Lung (tissue), 12 donors: ENCODE data around the gene PDE12. TPM values are rescaled to one million over a fixed set of nuclear protein-coding genes. Genes with fewer than 3 reads are reported as not detected.
A peak's percentile ranks its signal among the peaks of the same experiment; 100 is the strongest.

Source experiments
- ATAC-seq: fragments of 200-7000 bp; cut with Tn5 transposase; one replicate; pipeline ENCODE4 v1.9.1; 2020; ENCODE audit warnings: moderate number of reproducible peaks; ENCODE audit not compliant: insufficient read depth, low FRiP score
- DNase-seq, 3 donors: peaks; one replicate each; pipeline ENCODE4 v3.0.0-alpha.2; 2013 to 2017
- H3K27ac ChIP-seq, 2 donors: one replicate each; pipeline ENCODE4 v1.5.1; 2013; ENCODE audit warnings: mild to moderate bottlenecking in 2 of 2, moderate library complexity in 2 of 2, control low read depth in 1 of 2, inconsistent platforms in 1 of 2, low read depth in 1 of 2, low read length in 1 of 2
- H3K27me3 ChIP-seq, 3 donors: one replicate each; pipeline ENCODE4 v1.5.1; 2013; ENCODE audit warnings: low read length in 2 of 3; ENCODE audit not compliant: control insufficient read depth in 3 of 3, insufficient read depth in 3 of 3
- H3K36me3 ChIP-seq, 4 donors: one replicate each; pipeline ENCODE4 v1.5.1; 2013; ENCODE audit warnings: low read length in 4 of 4, mild to moderate bottlenecking in 1 of 4, moderate library complexity in 1 of 4; ENCODE audit not compliant: control insufficient read depth in 4 of 4, insufficient read depth in 4 of 4
- H3K4me1 ChIP-seq, 5 donors: one replicate each; pipeline ENCODE4 v1.5.1; 2013; ENCODE audit warnings: low read length in 5 of 5, mild to moderate bottlenecking in 2 of 5, moderate library complexity in 1 of 5; ENCODE audit not compliant: control insufficient read depth in 5 of 5, insufficient read depth in 5 of 5
- H3K4me3 ChIP-seq: one replicate; pipeline ENCODE4 v1.5.1; 2013; ENCODE audit warnings: mild to moderate bottlenecking, control low read depth, moderate library complexity
- H3K9ac ChIP-seq, 2 donors: one replicate each; pipeline ENCODE4 v1.5.1; 2013; ENCODE audit warnings: low read length in 2 of 2, control low read depth in 1 of 2; ENCODE audit not compliant: insufficient read depth in 1 of 2
- H3K9me3 ChIP-seq, 4 donors: one replicate each; pipeline ENCODE4 v1.5.1; 2013; ENCODE audit warnings: low read length in 3 of 4, mild to moderate bottlenecking in 1 of 4, moderate library complexity in 1 of 4; ENCODE audit not compliant: control insufficient read depth in 4 of 4, insufficient read depth in 3 of 4
- WGBS, 2 donors: extraction: QIAGEN DNeasy Blood & Tissue Kit; methylation state at CpG; one replicate each; pipeline ENCODE4 v1.1.7; 2013; 5-methylcytosine and 5-hydroxymethylcytosine counted together
- polyA plus RNA-seq, 2 donors: library from polyadenylated mRNA; stranded (reverse); fragments of 200-250 nt; gene quantifications; one replicate each; pipeline ENCODE4 v1.2.1, GENCODE V29; 2013
- total RNA-seq, 2 donors: library from RNA; depleted of rRNA in 1 of 2; stranded (reverse); fragments of >200 nt in 1 of 2; gene quantifications; one replicate each; pipeline ENCODE4 v1.2.1, GENCODE V29; 2014 to 2021
- TF ChIP-seq, protein P1 (sequence below): IDR thresholded peaks from 2 replicates; pipeline ENCODE4 v1.5.1; 2012; ENCODE audit warnings: mild to moderate bottlenecking; ENCODE audit errors: control extremely low read depth, extremely low read depth
- donor health status: control.
- donor health status: control.
- donor health status: Bipolar disorder and iron deficiency.
- donor health status: healthy.
- donor health status: DM: yes; HTN: yes; CAD: no.

The PDE12 gene
- total and polyA plus RNA-seq, 4 donors = 3.9 to 24.5 (median 9.9) TPM

DNA sequence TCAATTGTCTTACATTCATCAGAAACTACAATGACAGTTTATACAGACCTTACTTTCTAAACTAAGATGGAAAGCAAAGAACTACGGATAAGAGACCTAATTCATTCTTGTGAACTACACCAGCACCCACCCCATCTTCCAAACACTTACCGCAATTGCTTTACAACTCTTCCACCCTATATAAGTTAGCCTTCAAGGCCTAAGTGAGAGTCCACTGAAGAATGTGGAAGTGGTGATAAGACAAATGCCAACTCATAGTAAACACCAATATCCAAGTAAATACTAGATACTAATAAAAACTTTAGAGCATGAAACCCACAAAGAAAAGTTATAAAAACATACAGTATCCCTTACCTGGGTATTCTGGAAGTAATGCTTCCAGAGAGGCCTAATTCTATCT lies 27.5 kb downstream of the PDE12 start:
- H3K36me3 ChIP-seq = peaks cover 7 to 19% (median 11%) of the 10 kb centered on the region in 4 donors
- H3K9ac ChIP-seq = peak overlapping the region in 1 of 2 donors; percentile 23
- H3K4me3 ChIP-seq = no peak overlapping the region
- H3K27ac ChIP-seq = no peak overlapping the region
- ATAC-seq (no peak), DNase-seq (no peak)
- 79 to 92% methylated on average over 2 of the region's 2 CpGs for whole genome bisulfite sequencing, 2 donors
- no peaks in the 10 kb centered on the region for H3K27me3 ChIP-seq
- peaks cover 0 to 6% (median 0%) of the 10 kb centered on the region in 5 donors for H3K4me1 ChIP-seq
- H3K9me3 ChIP-seq = no peaks in the 10 kb centered on the region
- TF ChIP-seq, protein P1, sequence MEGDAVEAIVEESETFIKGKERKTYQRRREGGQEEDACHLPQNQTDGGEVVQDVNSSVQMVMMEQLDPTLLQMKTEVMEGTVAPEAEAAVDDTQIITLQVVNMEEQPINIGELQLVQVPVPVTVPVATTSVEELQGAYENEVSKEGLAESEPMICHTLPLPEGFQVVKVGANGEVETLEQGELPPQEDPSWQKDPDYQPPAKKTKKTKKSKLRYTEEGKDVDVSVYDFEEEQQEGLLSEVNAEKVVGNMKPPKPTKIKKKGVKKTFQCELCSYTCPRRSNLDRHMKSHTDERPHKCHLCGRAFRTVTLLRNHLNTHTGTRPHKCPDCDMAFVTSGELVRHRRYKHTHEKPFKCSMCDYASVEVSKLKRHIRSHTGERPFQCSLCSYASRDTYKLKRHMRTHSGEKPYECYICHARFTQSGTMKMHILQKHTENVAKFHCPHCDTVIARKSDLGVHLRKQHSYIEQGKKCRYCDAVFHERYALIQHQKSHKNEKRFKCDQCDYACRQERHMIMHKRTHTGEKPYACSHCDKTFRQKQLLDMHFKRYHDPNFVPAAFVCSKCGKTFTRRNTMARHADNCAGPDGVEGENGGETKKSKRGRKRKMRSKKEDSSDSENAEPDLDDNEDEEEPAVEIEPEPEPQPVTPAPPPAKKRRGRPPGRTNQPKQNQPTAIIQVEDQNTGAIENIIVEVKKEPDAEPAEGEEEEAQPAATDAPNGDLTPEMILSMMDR = no peak

DNA sequence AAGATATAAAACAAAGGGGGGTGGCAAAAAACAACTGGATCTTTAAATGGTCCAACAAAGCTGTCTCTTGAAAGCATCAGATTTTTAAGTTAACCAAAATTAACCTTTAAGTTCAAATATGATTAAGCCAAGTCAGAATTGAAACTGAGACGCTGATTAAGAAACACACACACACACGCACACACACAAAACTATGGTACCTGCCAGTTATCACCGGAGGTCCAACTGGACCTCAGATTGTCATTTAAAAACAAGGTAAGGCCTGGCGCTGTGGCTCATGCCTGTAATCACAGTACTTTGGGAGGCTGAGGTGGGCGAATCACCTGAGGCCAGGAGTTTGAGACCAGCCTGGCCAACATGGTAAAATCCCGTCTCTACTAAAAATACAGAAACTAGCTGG lies 30.7 kb downstream of the PDE12 start:
- H3K27ac ChIP-seq = no peak overlapping the region
- H3K36me3 ChIP-seq = peaks cover 2 to 9% (median 8%) of the 10 kb centered on the region in 4 donors
- DNase-seq = no peak
- TF ChIP-seq, protein P1 = no peak
- no peaks in the 10 kb centered on the region for H3K9me3 ChIP-seq
- H3K4me3 ChIP-seq = no peak overlapping the region
- no peak for ATAC-seq
- no peaks in the 10 kb centered on the region for H3K27me3 ChIP-seq
- peaks cover 0 to 6% (median 0%) of the 10 kb centered on the region in 5 donors for H3K4me1 ChIP-seq
- H3K9ac ChIP-seq = no peak overlapping the region
- 81 to 85% methylated on average over 6 of the region's 6 CpGs for WGBS, 2 donors

DNA sequence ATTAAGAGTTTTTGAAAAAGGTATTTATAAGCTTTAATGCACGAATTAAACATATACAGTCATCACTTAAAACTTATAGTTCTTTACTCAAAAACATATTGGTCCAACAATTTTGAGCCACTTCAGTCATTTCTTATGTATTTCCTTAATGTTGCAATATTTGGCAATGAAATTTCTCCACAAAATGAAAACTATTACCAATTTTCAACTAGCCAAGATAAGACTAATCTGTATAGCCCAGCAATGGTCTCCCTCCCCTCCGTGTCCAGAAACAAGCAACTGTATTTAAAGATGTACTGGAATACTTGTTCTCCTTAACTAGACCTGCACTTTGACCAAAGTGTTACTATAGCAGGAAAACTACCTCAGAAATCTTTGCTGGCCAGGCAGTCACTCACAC lies 31.8 kb downstream of the PDE12 start:
- no peak overlapping the region for H3K9ac ChIP-seq
- peaks cover 2 to 10% (median 4%) of the 10 kb centered on the region in 4 donors for H3K36me3 ChIP-seq
- H3K4me3 ChIP-seq = no peak overlapping the region
- no peak for ATAC-seq
- DNase-seq = no peak
- no peak overlapping the region for H3K27ac ChIP-seq
- 68 to 76% methylated on average over 2 of the region's 2 CpGs for WGBS, 2 donors
- peaks cover 0 to 6% (median 2%) of the 10 kb centered on the region in 5 donors for H3K4me1 ChIP-seq
- TF ChIP-seq, protein P1 = no peak
- H3K9me3 ChIP-seq = no peaks in the 10 kb centered on the region
- no peaks in the 10 kb centered on the region for H3K27me3 ChIP-seq

DNA sequence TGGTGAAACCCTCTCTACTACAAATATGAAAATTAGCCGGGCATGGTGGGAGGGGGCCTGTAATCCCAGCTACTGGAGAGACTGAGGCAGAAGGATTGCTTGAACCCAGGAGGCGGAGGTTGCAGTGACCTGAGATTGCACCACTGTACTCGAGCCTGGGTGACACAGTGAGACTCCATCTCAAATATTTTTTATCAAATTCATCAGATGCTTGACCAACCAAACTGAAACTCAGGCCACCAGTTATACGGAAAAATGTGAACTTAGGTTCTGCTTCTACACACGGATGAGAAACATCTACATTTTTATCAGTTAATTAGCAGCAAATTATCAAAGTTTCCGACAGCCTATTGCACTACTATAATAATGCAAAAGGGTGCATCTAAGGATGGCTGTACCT lies 36.2 kb downstream of the PDE12 start:
- Histone ChIP-seq H3K27ac (no peak overlapping the region), H3K36me3 (peaks cover 0 to 6% (median 4%) of the 10 kb centered on the region in 4 donors), H3K4me3 (no peak overlapping the region), H3K4me1 (peaks cover 0 to 17% (median 4%) of the 10 kb centered on the region in 5 donors), H3K9ac (no peak overlapping the region), H3K9me3 (no peaks in the 10 kb centered on the region), H3K27me3 (no peaks in the 10 kb centered on the region)
- DNase-seq (no peak), ATAC-seq (no peak)
- WGBS, 2 donors = 67 to 69% methylated on average over 6 of the region's 6 CpGs
- TF ChIP-seq, protein P1 = no peak
